ENCODE measurements around the gene MLST8. TPM values are rescaled to one million over a fixed set of nuclear protein-coding genes. Genes with fewer than 3 reads are reported as not detected.
A peak's percentile ranks its signal among the peaks of the same experiment; 100 is the strongest.

Gene MLST8
- total RNA-seq, 4 donors from 2014 or later, result 9.3 to 32.8 (median 21.5) TPM

GRCh38 chr16:2195322-2196161, 9.7 kb upstream of the MLST8 start:
- Histone ChIP-seq H3K9me3 (no peaks in the 10 kb centered on the region), H3K36me3 (no peaks in the 10 kb centered on the region), H3K27ac (no peak overlapping the region), H3K27me3 (peaks cover 6 to 13% of the 10 kb centered on the region in 2 donors), H3K4me1 (peaks cover 0 to 11% of the 10 kb centered on the region in 2 donors), H3K4me3 (peak overlapping the region in 1 of 2 donors; percentile 15)
- no peak for TF ChIP-seq CTCF (IDR thresholded peaks at IDR 0.05)
- TF ChIP-seq POLR2A (IDR thresholded peaks at IDR 0.05), result no peak
- no peak for DNase-seq
- intact Hi-C loops (cut with DNase I; ENCODE audit: low total_unique reads), result no loop called here

GRCh38 chr16:2196162-2196980, 8.9 kb upstream of the MLST8 start, which contains the start of gene CASKIN1:
Gene CASKIN1 (minus strand): TSS chr16:2196605. CDS start chr16:2196432, 173 bp downstream.
- Histone ChIP-seq H3K27ac (no peak within 1 kb of the TSS), H3K27me3 (peaks cover 6 to 13% of the 10 kb centered on the region in 2 donors), H3K4me1 (peaks cover 0 to 11% of the 10 kb centered on the region in 2 donors), H3K36me3 (no peaks in the 10 kb centered on the region), H3K9me3 (no peaks in the 10 kb centered on the region), H3K4me3 (peak within 1 kb of the TSS in 1 of 2 donors; percentile 15)
- TF ChIP-seq CTCF (IDR thresholded peaks at IDR 0.05) (no peak), POLR2A (IDR thresholded peaks at IDR 0.05) (no peak)
- DNase-seq, result no peak
- intact Hi-C loops (cut with DNase I; ENCODE audit: low total_unique reads), result no loop called here

- TF ChIP-seq POLR2A (IDR thresholded peaks at IDR 0.05) (no peak), CTCF (IDR thresholded peaks at IDR 0.05) (no peak)
- H3K4me3 ChIP-seq, result no peak overlapping the region
- no peaks in the 10 kb centered on the region for H3K36me3 ChIP-seq
- DNase-seq, result no peak
- no peak overlapping the region for H3K27ac ChIP-seq
- H3K9me3 ChIP-seq, result no peaks in the 10 kb centered on the region
- H3K4me1 ChIP-seq, result peaks cover 0 to 11% of the 10 kb centered on the region in 2 donors
- intact Hi-C loops (cut with DNase I; ENCODE audit: low total_unique reads), result no loop called here
- H3K27me3 ChIP-seq, result peaks cover 6 to 13% of the 10 kb centered on the region in 2 donors
Observed at GRCh38 chr16:2196981-2197511, 8.2 kb upstream of the MLST8 start.

GRCh38 chr16:2197765-2198164, 7.5 kb upstream of the MLST8 start:
- Histone ChIP-seq H3K9me3 (no peaks in the 10 kb centered on the region), H3K36me3 (no peaks in the 10 kb centered on the region), H3K4me1 (peaks cover 0 to 11% of the 10 kb centered on the region in 2 donors), H3K27me3 (peaks cover 6 to 13% of the 10 kb centered on the region in 2 donors), H3K4me3 (no peak overlapping the region), H3K27ac (no peak overlapping the region)
- DNase-seq, result no peak
- intact Hi-C loops (cut with DNase I; ENCODE audit: low total_unique reads), result no loop called here
- TF ChIP-seq POLR2A (IDR thresholded peaks at IDR 0.05) (no peak), CTCF (IDR thresholded peaks at IDR 0.05) (no peak)

All from uterus (tissue), 4 donors.